Ovary (tissue), 9 donors: ENCODE measurements around the gene C9orf152. TPM values are rescaled to one million over a fixed set of nuclear protein-coding genes. Genes with fewer than 3 reads are reported as not detected.

Source experiments
- DNase-seq, 5 donors: peaks; one replicate each; pipeline ENCODE4 v3.0.0-alpha.2; 2019 to 2020
- H3K27ac ChIP-seq, 2 donors: fragments of 200-600 bp; one replicate each; pipeline versions ENCODE4 v1.5.1 to v1.8.0; 2019 to 2022
- H3K27me3 ChIP-seq: fragments of 200-600 bp; one replicate; pipeline ENCODE4 v1.8.0; 2022
- H3K36me3 ChIP-seq: fragments of 200-600 bp; sonication (generic); one replicate; pipeline ENCODE4 v1.5.1; 2019
- H3K4me1 ChIP-seq: one replicate; pipeline ENCODE4 v1.8.1; 2013; ENCODE audit warnings: mild to moderate bottlenecking, moderate library complexity; ENCODE audit not compliant: insufficient read depth
- H3K4me3 ChIP-seq: fragments of 200-600 bp; sonication (generic); one replicate; pipeline ENCODE4 v1.5.1; 2017
- H3K9me3 ChIP-seq, 2 donors: fragments of 200-600 bp in 1 of 2; sonication (generic) in 1 of 2; one replicate each; pipeline versions ENCODE4 v1.5.1 to v1.8.1; 2013 to 2019; ENCODE audit warnings: mild to moderate bottlenecking in 1 of 2, moderate library complexity in 1 of 2
- EP300 ChIP-seq: sonication (generic); formaldehyde crosslinking; IDR thresholded peaks from one replicate; pipeline ENCODE4 v1.6.1; 2017; ENCODE audit warnings: antibody characterized with exemption
- POLR2A ChIP-seq: fragments of 450-650 bp; IDR thresholded peaks from one replicate; pipeline ENCODE4 v1.6.1; 2017; ENCODE audit warnings: antibody characterized with exemption, mild to moderate bottlenecking, moderate library complexity
- WGBS, 3 donors: extraction: QIAGEN DNeasy Blood & Tissue Kit in 1 of 3; methylation state at CpG; one replicate each; pipeline versions ENCODE4 v1.1.5 to v1.1.7; 2013 to 2017; 5-methylcytosine and 5-hydroxymethylcytosine counted together
- intact Hi-C, 4 donors: fragments of 100-400 bp; cut with DNase I; formaldehyde crosslinking; loops; one replicate each; pipeline versions ENCODE4 v1.11.0 to v1.15.1; 2022 to 2023
- polyA plus RNA-seq, 2 donors: library from polyadenylated mRNA; stranded (reverse); fragments of 200-250 nt in 1 of 2; fragments of 350-450 nt in 1 of 2; fragmentation: Illumina TruSeq in 1 of 2; extraction: RNeasy Lipid Tissue Mini Kit (QIAGEN cat#74804) in 1 of 2; gene quantifications; one replicate each; pipeline ENCODE4 v1.2.3, GENCODE V29; 2013 to 2014
- total RNA-seq, 7 donors: library from RNA; depleted of rRNA in 2 of 7; stranded (reverse); fragments of >200 nt in 2 of 7; fragmentation: NEBNext Ultra II Directional in 3 of 7; extraction: Animal tissue kit (Norgen Biotek cat#: 25700) in 3 of 7; gene quantifications; one replicate each; pipeline versions ENCODE4 v1.1.0 to v1.2.4, GENCODE V29; 2016 to 2023
- TF ChIP-seq, protein P1 (sequence below), 3 donors: fragments of 450-650 bp in 2 of 3; fragments of 200-600 bp in 1 of 3; IDR thresholded peaks; one replicate each; pipeline versions ENCODE4 v1.5.1 to v1.8.0; 2016 to 2022; ENCODE audit warnings: antibody characterized with exemption in 3 of 3, mild to moderate bottlenecking in 1 of 3
- donor health status: DM: no; HTN: no; CAD: no; lungs with moderate emphysema.
- donor health status: DM: no; HTN: no; CAD: no.
- donor health status: Bipolar disorder and iron deficiency.
- donor health status: DM: yes; HTN: yes; CAD: no.
- donor health status: DM: no; HTN: no; CAD: no.
- donor health status: DM: yes; HTN: yes; CAD: no.

Gene C9orf152
- total and polyA plus RNA-seq, 9 donors, result 0.07 to 0.34 (median 0.17) TPM; not detected in 4

- no peak for DNase-seq
- H3K36me3 ChIP-seq, result no peaks in the 10 kb centered on the region
- WGBS, 3 donors, result 82 to 89% (median 88%) methylated on average over 2 of the region's 2 CpGs
- intact Hi-C loops, result no loop called here
- H3K27me3 ChIP-seq, result no peaks in the 10 kb centered on the region
- TF ChIP-seq, protein P1, sequence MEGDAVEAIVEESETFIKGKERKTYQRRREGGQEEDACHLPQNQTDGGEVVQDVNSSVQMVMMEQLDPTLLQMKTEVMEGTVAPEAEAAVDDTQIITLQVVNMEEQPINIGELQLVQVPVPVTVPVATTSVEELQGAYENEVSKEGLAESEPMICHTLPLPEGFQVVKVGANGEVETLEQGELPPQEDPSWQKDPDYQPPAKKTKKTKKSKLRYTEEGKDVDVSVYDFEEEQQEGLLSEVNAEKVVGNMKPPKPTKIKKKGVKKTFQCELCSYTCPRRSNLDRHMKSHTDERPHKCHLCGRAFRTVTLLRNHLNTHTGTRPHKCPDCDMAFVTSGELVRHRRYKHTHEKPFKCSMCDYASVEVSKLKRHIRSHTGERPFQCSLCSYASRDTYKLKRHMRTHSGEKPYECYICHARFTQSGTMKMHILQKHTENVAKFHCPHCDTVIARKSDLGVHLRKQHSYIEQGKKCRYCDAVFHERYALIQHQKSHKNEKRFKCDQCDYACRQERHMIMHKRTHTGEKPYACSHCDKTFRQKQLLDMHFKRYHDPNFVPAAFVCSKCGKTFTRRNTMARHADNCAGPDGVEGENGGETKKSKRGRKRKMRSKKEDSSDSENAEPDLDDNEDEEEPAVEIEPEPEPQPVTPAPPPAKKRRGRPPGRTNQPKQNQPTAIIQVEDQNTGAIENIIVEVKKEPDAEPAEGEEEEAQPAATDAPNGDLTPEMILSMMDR (IDR thresholded peaks at IDR 0.05), result no peak
- TF ChIP-seq POLR2A (no peak), EP300 (no peak)
- no peak overlapping the region for H3K27ac ChIP-seq
- no peaks in the 10 kb centered on the region for H3K9me3 ChIP-seq
- no peak overlapping the region for H3K4me3 ChIP-seq
- peaks cover 7% of the 10 kb centered on the region for H3K4me1 ChIP-seq
These were observed 16.3 kb downstream of the C9orf152 start for GRCh38 chr9:110191615-110192014.

- intact Hi-C loops, result no loop called here
- DNase-seq, result no peak
- H3K9me3 ChIP-seq, result no peaks in the 10 kb centered on the region
- peaks cover 7% of the 10 kb centered on the region for H3K4me1 ChIP-seq
- H3K36me3 ChIP-seq, result no peaks in the 10 kb centered on the region
- H3K27me3 ChIP-seq, result no peaks in the 10 kb centered on the region
- WGBS, 3 donors, result 75 to 87% (median 77%) methylated on average over 6 of the region's 6 CpGs
- TF ChIP-seq POLR2A (no peak), EP300 (no peak)
- TF ChIP-seq, protein P1 (IDR thresholded peaks at IDR 0.05), result no peak
- no peak overlapping the region for H3K27ac ChIP-seq
- H3K4me3 ChIP-seq, result no peak overlapping the region
These were observed 18.2 kb downstream of the C9orf152 start for GRCh38 chr9:110189559-110190320.

- no peak for TF ChIP-seq EP300
- intact Hi-C loops, result no loop called here
- DNase-seq, result peak in 4 of 5 donors; percentile 34 to 54 (median 40)
- Histone ChIP-seq H3K36me3 (no peaks in the 10 kb centered on the region), H3K27me3 (no peaks in the 10 kb centered on the region), H3K4me3 (no peak overlapping the region), H3K27ac (peak overlapping the region in 1 of 2 donors; percentile 23), H3K9me3 (no peaks in the 10 kb centered on the region), H3K4me1 (peaks cover 7% of the 10 kb centered on the region)
- 10 to 18% (median 13%) methylated on average over 4 of the region's 4 CpGs for WGBS, 3 donors
These were observed 19.0 kb downstream of the C9orf152 start for GRCh38 chr9:110188991-110189390.

DNA sequence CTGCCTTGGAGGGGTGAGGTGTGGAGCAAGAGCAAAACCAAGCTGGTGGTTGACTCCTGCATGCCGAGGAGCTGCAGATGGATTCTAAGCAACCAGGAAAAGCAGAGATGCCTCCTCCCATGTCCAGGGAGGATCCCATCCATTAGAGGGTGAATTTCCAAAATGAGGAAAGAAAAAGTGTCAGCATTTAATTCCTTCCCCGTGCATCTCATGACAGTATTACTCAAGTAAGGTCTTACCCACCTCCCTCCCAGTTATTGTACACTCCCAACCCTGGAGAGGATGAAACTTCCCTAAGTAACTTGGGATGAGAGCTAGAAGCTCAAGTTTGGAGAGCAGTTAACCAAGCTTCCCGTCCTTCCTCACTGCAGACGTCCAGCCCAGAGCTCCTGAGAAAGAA is 19.9 kb downstream of the C9orf152 start:
- no peak for DNase-seq
- TF ChIP-seq POLR2A (no peak), EP300 (no peak)
- TF ChIP-seq, protein P1 (IDR thresholded peaks at IDR 0.05), result no peak
- Histone ChIP-seq H3K9me3 (no peaks in the 10 kb centered on the region), H3K27me3 (no peaks in the 10 kb centered on the region), H3K4me3 (no peak overlapping the region), H3K27ac (no peak overlapping the region), H3K36me3 (no peaks in the 10 kb centered on the region), H3K4me1 (peaks cover 7% of the 10 kb centered on the region)
- intact Hi-C loops, result no loop called here
- WGBS, 3 donors, result 49 to 64% (median 62%) methylated on average over 3 to 4 of the region's 4 CpGs

- Histone ChIP-seq H3K36me3 (no peaks in the 10 kb centered on the region), H3K27ac (no peak overlapping the region), H3K4me1 (peaks cover 3% of the 10 kb centered on the region), H3K9me3 (no peaks in the 10 kb centered on the region), H3K27me3 (no peaks in the 10 kb centered on the region), H3K4me3 (no peak overlapping the region)
- DNase-seq, result no peak
- WGBS, 3 donors, result 65 to 87% (median 85%) methylated on average over 2 of the region's 2 CpGs
- TF ChIP-seq EP300, result no peak
- no peak for TF ChIP-seq POLR2A
- TF ChIP-seq, protein P1 (IDR thresholded peaks at IDR 0.05), result no peak
- intact Hi-C loops, result no loop called here
These were observed 20.8 kb downstream of the C9orf152 start for GRCh38 chr9:110187126-110187525.
